Hepatocyte (in vitro differentiated cells): ENCODE measurements around the gene MBTPS2. TPM values are rescaled to one million over a fixed set of nuclear protein-coding genes. Genes with fewer than 3 reads are reported as not detected.

Experiments used
- DNase-seq: peaks from one replicate; pipeline ENCODE4 v3.0.0-alpha.2; 2016; ENCODE audit warnings: low spot score
- H2AFZ ChIP-seq: fragments of 200-600 bp; sonication (generic); 2 replicates; pipeline ENCODE4 v1.6.0; 2016; ENCODE audit warnings: antibody characterized with exemption, mild to moderate bottlenecking
- H3K27ac ChIP-seq: fragments of 200-600 bp; sonication (generic); 2 replicates; pipeline ENCODE4 v1.5.1; 2016; ENCODE audit warnings: mild to moderate bottlenecking
- H3K27me3 ChIP-seq: fragments of 200-600 bp; sonication (generic); 2 replicates; pipeline ENCODE4 v1.6.1; 2016
- H3K36me3 ChIP-seq: fragments of 200-600 bp; sonication (generic); replicated peaks from 2 replicates; pipeline ENCODE4 v1.5.1; 2016; ENCODE audit warnings: low read depth; ENCODE audit not compliant: insufficient read depth
- H3K4me1 ChIP-seq: fragments of 200-600 bp; sonication (generic); 2 replicates; pipeline ENCODE4 v1.5.1; 2016; ENCODE audit warnings: mild to moderate bottlenecking, moderate library complexity; ENCODE audit not compliant: insufficient read depth
- H3K4me2 ChIP-seq: fragments of 200-600 bp; sonication (generic); 2 replicates; pipeline ENCODE4 v1.6.0; 2016
- H3K4me3 ChIP-seq: fragments of 200-600 bp; sonication (generic); 2 replicates; pipeline ENCODE4 v1.5.1; 2016; ENCODE audit warnings: mild to moderate bottlenecking
- H3K79me2 ChIP-seq: fragments of 200-600 bp; sonication (generic); 2 replicates; pipeline ENCODE4 v1.6.0; 2017; ENCODE audit warnings: mild to moderate bottlenecking
- H3K9me2 ChIP-seq: fragments of 200-600 bp; sonication (generic); replicated peaks from 2 replicates; pipeline ENCODE4 v1.6.0; 2017; ENCODE audit warnings: mild to moderate bottlenecking; ENCODE audit not compliant: insufficient read depth
- H3K9me3 ChIP-seq: fragments of 200-600 bp; sonication (generic); 2 replicates; pipeline ENCODE4 v1.5.1; 2016; ENCODE audit warnings: low read depth, mild to moderate bottlenecking
- H4K20me1 ChIP-seq: fragments of 200-600 bp; sonication (generic); 2 replicates; pipeline ENCODE4 v1.6.0; 2016; ENCODE audit warnings: mild to moderate bottlenecking; ENCODE audit not compliant: insufficient read depth, poor library complexity, severe bottlenecking
- CTCF ChIP-seq: fragments of 200-600 bp; sonication (generic); IDR thresholded peaks from 2 replicates; pipeline ENCODE4 v1.5.1; 2016; ENCODE audit warnings: antibody characterized with exemption, mild to moderate bottlenecking; ENCODE audit not compliant: poor library complexity
- EZH2 ChIP-seq: fragments of 200-600 bp; sonication (generic); IDR thresholded peaks from 2 replicates; pipeline ENCODE4 v1.6.1; 2016; ENCODE audit warnings: antibody characterized with exemption, mild to moderate bottlenecking, borderline replicate concordance
- EZH2phosphoT487 ChIP-seq: fragments of 200-600 bp; sonication (generic); IDR thresholded peaks from one replicate; pipeline ENCODE4 v1.6.1; 2018; ENCODE audit warnings: antibody characterized with exemption, mild to moderate bottlenecking, low read depth, moderate library complexity; ENCODE audit not compliant: unreplicated experiment, severe bottlenecking
- WGBS: methylation state at CpG from one replicate; pipeline ENCODE4 v1.1.6; 2016; ENCODE audit warnings: low lambda C conversion rate; ENCODE audit errors: missing lambda C conversion rate; 5-methylcytosine and 5-hydroxymethylcytosine counted together
- polyA plus RNA-seq: library from polyadenylated mRNA; unstranded; fragments of >200 nt; fragmentation: Nextera tagmentation; extraction: Ambion mirVana; gene quantifications from 2 replicates; pipeline ENCODE4 v1.2.1, GENCODE V29; 2016
- total RNA-seq: library from RNA; depleted of rRNA; stranded (reverse); fragments of >200 nt; gene quantifications from 2 replicates; pipeline ENCODE4 v1.2.3, GENCODE V29; 2014

Gene MBTPS2
- total and polyA plus RNA-seq, 2 experiments from 2014 or later = 18.4 to 19.9 TPM

DNA sequence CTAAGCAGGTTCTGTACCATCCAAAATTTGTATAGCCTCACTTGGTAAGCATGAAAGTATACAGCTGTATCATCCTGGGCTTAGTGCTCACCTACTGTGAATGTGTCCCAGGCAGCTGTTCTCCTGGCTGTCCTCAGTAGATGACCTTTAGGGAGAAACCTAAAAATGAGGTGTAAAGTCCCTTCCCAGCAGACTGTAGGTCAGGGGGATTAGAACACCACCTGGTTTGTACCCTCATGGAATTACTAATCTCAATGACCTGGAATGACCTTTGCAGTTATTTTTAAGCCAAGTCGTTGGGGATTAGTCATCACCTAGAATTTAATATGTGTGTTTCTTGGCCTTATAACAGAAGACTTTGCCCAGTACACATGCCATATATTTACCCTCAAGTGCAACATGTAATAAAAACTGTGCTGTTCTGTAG, 39.1 kb upstream of the MBTPS2 start:
- Histone ChIP-seq H3K4me2 (no peak overlapping the region), H3K4me1 (peaks cover 13% of the 10 kb centered on the region), H2AFZ (no peak overlapping the region), H3K27me3 (no peaks in the 10 kb centered on the region), H3K9me3 (no peaks in the 10 kb centered on the region), H3K36me3 (no peaks in the 10 kb centered on the region), H4K20me1 (no peaks in the 10 kb centered on the region), H3K4me3 (no peak overlapping the region), H3K79me2 (no peaks in the 10 kb centered on the region), H3K27ac (no peak overlapping the region), H3K9me2 (no peaks in the 10 kb centered on the region)
- 7% methylated on average over 1 of the region's 1 CpG for WGBS
- TF ChIP-seq EZH2 (no peak), CTCF (no peak), EZH2phosphoT487 (no peak)
- DNase-seq = no peak

DNA sequence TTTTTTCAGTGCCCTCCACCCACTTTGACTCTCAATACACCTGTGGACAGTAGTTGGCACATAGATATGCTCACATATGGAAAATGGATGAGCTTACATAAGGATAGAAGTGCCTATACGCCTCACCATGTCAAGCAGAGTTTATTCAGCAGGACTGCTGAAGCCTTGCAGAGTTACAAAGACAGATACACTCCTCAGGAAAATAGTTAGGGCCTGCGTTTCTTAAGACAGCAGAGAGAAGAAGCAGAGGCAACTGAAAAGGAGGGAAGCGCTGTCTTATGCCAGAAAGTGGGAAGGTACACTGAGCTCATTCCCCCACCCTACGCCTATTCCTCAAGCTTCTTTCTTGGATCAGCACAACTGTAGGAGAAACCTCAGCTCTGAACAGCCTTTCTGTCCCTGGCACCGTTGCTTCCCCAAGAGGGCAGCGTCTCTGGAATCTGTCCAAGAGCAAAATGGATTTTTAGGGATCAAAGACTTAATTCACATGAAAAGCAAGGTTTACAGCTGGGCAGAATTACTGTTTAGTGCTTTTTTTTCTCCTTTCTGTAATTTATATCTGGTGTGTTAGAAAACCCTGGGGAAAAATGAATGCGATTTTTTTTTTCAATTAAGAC, 37.3 kb upstream of the MBTPS2 start:
- Histone ChIP-seq H3K27ac (peak overlapping the region; percentile 71), H3K27me3 (no peaks in the 10 kb centered on the region)

DNA sequence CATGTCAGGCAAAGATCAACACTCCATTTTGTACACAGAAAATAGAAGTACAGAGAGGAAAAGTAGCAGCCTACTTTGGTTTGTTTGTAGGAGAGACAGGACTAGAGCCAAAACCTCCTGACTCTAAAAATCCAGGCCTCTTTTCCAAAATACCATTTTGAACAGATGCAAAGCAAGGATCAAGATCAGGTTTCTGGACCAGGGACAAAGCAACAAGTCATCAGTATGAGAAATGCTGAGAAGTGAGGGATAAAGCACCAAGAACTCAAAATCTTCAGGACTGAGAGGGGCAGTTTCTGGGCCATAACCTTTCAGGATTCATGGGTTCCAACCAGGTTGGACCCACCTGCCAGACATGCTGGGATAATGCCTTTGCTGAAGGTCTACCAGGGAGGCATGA, 36.6 kb upstream of the MBTPS2 start:
- TF ChIP-seq EZH2 (no peak), CTCF (no peak), EZH2phosphoT487 (no peak)
- no peak for DNase-seq
- Histone ChIP-seq H4K20me1 (no peaks in the 10 kb centered on the region), H3K9me2 (no peaks in the 10 kb centered on the region), H2AFZ (no peak overlapping the region), H3K27me3 (no peaks in the 10 kb centered on the region), H3K9me3 (no peaks in the 10 kb centered on the region), H3K4me1 (peaks cover 13% of the 10 kb centered on the region), H3K4me3 (no peak overlapping the region), H3K27ac (peak overlapping the region; percentile 71), H3K36me3 (no peaks in the 10 kb centered on the region), H3K79me2 (no peaks in the 10 kb centered on the region), H3K4me2 (peak overlapping the region; percentile 31)

More for the DNA sequence above, 37.3 kb upstream of the MBTPS2 start:
- no peaks in the 10 kb centered on the region for H3K9me2 ChIP-seq
- WGBS = 54% methylated on average over 7 of the region's 7 CpGs
- H3K79me2 ChIP-seq = no peaks in the 10 kb centered on the region
- TF ChIP-seq EZH2phosphoT487 = no peak
- TF ChIP-seq CTCF = no peak
- TF ChIP-seq EZH2 = no peak
- no peak overlapping the region for H3K4me2 ChIP-seq
- H3K4me1 ChIP-seq = peaks cover 13% of the 10 kb centered on the region
- no peak overlapping the region for H2AFZ ChIP-seq
- H4K20me1 ChIP-seq = no peaks in the 10 kb centered on the region
- peak; percentile 31 for DNase-seq
- no peaks in the 10 kb centered on the region for H3K9me3 ChIP-seq
- no peak overlapping the region for H3K4me3 ChIP-seq
- H3K36me3 ChIP-seq = no peaks in the 10 kb centered on the region

DNA sequence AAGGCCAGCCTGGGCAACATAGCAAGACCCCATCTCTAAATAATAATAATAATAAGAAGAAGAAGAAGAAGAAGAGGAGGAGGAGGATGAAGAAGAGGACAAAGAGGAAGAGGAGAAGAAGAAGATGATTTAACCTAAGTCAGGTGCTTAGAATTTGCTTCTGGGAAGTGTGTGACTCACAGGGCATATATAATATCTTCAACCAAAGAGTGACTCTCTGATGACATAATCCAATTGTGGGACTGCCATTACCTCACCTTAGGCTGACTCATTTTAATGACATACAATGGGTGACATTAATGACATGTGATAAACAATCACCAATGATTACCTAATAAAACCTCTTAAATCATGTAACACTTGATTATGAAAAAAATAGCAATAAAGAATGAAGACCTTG, 32.7 kb upstream of the MBTPS2 start:
- Histone ChIP-seq H4K20me1 (no peaks in the 10 kb centered on the region), H3K27me3 (no peaks in the 10 kb centered on the region), H3K36me3 (no peaks in the 10 kb centered on the region), H3K4me2 (no peak overlapping the region), H2AFZ (no peak overlapping the region), H3K9me3 (no peaks in the 10 kb centered on the region), H3K4me3 (no peak overlapping the region), H3K79me2 (no peaks in the 10 kb centered on the region), H3K4me1 (peaks cover 13% of the 10 kb centered on the region), H3K9me2 (no peaks in the 10 kb centered on the region), H3K27ac (no peak overlapping the region)
- no peak for TF ChIP-seq EZH2
- TF ChIP-seq CTCF = no peak
- TF ChIP-seq EZH2phosphoT487 = no peak
- DNase-seq = no peak
